ENCODE results near the gene TFDP1. TPM values are rescaled to one million over a fixed set of nuclear protein-coding genes. Genes with fewer than 3 reads are reported as not detected.

Gene TFDP1
- total RNA-seq, 1 experiment from 2014 or later, result 140 TPM

GRCh38 chr13:113586661-113587479, 2.3 kb downstream of the TFDP1 start:
- peaks cover 22% of the 10 kb centered on the region for H3K4me1 ChIP-seq
- H3K4me3 Mint-ChIP-seq (ENCODE audit: unreplicated experiment), result peak overlapping the region; percentile 76
- peaks cover 12% of the 10 kb centered on the region for H3K36me3 ChIP-seq (ENCODE audit: control insufficient read depth, insufficient read depth, low read length)
- H3K27ac Mint-ChIP-seq (ENCODE audit: unreplicated experiment), result no peak overlapping the region
- H3K36me3 Mint-ChIP-seq (ENCODE audit: insufficient read depth, unreplicated experiment), result peaks cover 60% of the 10 kb centered on the region
- no peak overlapping the region for H3K4me3 ChIP-seq (ENCODE audit: low read depth, low read length)
- no peak for TF ChIP-seq CTCF (IDR thresholded peaks at IDR 0.05; ENCODE audit: insufficient read depth in 1 of 2, low read depth in 1 of 2, low read length in 1 of 2, severe bottlenecking in 1 of 2, unreplicated experiment in 1 of 2)
- POLR2A ChIA-PET, result interaction anchor here (0.5 to 1.3 kb wide), 3 partner anchors 94 to 233 kb away, joined by 3 to 7 read pairs (median 6); no protein-coding TSS in a partner anchor
- CTCF ChIA-PET, result no interaction called here
- intact Hi-C loops (cut with micrococcal nuclease; ENCODE audit: unreplicated experiment), result no loop called here
- no peaks in the 10 kb centered on the region for H3K9me3 Mint-ChIP-seq (ENCODE audit: unreplicated experiment)
- peak in 1 of 2 experiments; percentile 30 for DNase-seq
- H3K4me1 Mint-ChIP-seq (ENCODE audit: low read depth, unreplicated experiment), result peaks cover 19% of the 10 kb centered on the region
- no TSS peak for BruUV-seq (replicated peaks)
- H3K27me3 ChIP-seq (replicated peaks; ENCODE audit: control insufficient read depth, insufficient read depth, low read length), result no peaks in the 10 kb centered on the region
- no peaks in the 10 kb centered on the region for H3K27me3 Mint-ChIP-seq (ENCODE audit: insufficient read depth, unreplicated experiment)
- H3K9me3 ChIP-seq, result no peaks in the 10 kb centered on the region

DNA sequence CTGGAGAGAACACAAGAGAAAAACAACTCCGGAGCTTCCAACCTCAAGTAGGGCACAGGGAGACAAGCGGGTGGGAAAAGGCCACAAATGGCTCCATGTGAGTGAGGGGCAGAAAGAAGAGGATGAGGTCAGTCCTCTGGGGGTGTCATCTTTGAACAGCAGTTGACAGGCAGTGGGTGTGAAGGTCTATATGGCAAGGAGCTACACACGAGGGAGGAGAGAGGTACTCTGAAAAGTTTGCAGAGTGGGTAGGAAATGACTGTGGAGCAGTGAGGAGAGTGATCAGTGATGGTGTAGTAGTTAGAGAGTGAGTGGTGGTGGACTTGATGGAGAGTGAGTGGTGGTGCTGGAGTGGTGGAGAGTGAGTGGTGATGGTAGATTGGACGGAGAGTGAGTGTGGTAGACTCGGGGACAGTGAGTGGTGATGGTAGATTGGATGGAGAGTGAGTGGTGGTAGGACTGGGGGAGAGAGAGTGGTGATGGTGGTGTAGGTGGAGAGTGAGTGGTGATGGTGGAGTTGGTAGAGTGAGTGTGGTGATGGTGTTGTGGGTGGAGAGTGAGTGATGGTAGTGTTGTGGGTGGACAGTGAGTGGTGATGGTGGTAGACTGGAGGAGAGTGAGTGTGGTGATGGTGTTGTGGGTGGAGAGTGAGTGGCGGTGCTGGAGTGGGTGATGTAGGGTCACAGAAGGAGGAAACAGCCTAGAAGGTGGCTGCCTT, 4.0 kb downstream of the TFDP1 start:
- peak in 1 of 2 experiments; percentile 19 for DNase-seq
- H3K36me3 ChIP-seq (ENCODE audit: control insufficient read depth, insufficient read depth, low read length), result peaks cover 17% of the 10 kb centered on the region
- H3K9me3 ChIP-seq, result no peaks in the 10 kb centered on the region
- H3K4me3 Mint-ChIP-seq (ENCODE audit: unreplicated experiment), result no peak overlapping the region
- intact Hi-C loops (cut with micrococcal nuclease; ENCODE audit: unreplicated experiment), result no loop called here
- H3K27me3 ChIP-seq (replicated peaks; ENCODE audit: control insufficient read depth, insufficient read depth, low read length), result no peaks in the 10 kb centered on the region
- H3K27me3 Mint-ChIP-seq (ENCODE audit: insufficient read depth, unreplicated experiment), result no peaks in the 10 kb centered on the region
- H3K36me3 Mint-ChIP-seq (ENCODE audit: insufficient read depth, unreplicated experiment), result peaks cover 66% of the 10 kb centered on the region
- peaks cover 13% of the 10 kb centered on the region for H3K4me1 Mint-ChIP-seq (ENCODE audit: low read depth, unreplicated experiment)
- BruUV-seq (replicated peaks), result no TSS peak
- H3K9me3 Mint-ChIP-seq (ENCODE audit: unreplicated experiment), result no peaks in the 10 kb centered on the region
- H3K4me3 ChIP-seq (ENCODE audit: low read depth, low read length), result no peak overlapping the region
- CTCF ChIA-PET, result no interaction called here
- H3K27ac Mint-ChIP-seq (ENCODE audit: unreplicated experiment), result no peak overlapping the region
- peaks cover 13% of the 10 kb centered on the region for H3K4me1 ChIP-seq
- POLR2A ChIA-PET, result no interaction called here
- no peak for TF ChIP-seq CTCF (IDR thresholded peaks at IDR 0.05; ENCODE audit: insufficient read depth in 1 of 2, low read depth in 1 of 2, low read length in 1 of 2, severe bottlenecking in 1 of 2, unreplicated experiment in 1 of 2)

DNA sequence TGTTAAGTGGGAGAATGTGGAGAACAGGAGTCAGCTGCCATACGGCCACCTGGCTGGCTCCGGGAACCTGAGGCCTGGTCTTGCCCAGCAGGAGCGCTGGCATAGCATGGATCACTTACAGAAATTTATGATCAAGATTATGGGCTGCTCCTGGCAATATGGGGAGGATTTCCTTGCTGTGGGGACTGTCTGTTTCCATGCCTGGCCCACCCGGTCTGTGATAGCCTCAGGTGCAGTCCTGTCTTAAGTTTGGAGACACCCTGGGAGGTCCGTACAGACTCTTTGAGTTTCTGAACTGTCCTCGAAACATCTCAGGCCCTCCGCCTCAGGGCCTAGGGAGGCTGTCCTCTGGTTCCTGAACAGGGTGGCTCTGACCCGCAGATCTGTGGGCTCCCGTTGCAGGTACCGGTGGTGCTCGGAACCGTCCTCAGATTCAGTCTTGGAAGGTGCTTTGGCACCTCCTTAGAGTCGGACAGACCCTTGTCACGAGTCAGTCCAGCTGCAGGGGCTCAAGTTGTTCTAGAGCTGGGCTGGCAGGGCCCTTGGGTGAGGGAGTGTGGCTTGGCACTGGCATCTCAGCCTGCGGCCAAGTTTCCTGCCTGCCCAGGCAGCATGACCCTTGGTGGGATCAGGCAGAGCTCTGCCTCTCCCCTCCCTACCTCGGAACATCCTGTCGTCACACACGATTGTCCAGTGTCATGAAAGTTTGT, 4.9 kb downstream of the TFDP1 start:
- Mint-ChIP-seq H3K27me3 (ENCODE audit: insufficient read depth, unreplicated experiment) (no peaks in the 10 kb centered on the region), H3K9me3 (ENCODE audit: unreplicated experiment) (no peaks in the 10 kb centered on the region), H3K4me1 (ENCODE audit: low read depth, unreplicated experiment) (peaks cover 7% of the 10 kb centered on the region), H3K27ac (ENCODE audit: unreplicated experiment) (no peak overlapping the region), H3K4me3 (ENCODE audit: unreplicated experiment) (no peak overlapping the region), H3K36me3 (ENCODE audit: insufficient read depth, unreplicated experiment) (peaks cover 62% of the 10 kb centered on the region)
- DNase-seq, result peak in 1 of 2 experiments; percentile 26
- peaks cover 17% of the 10 kb centered on the region for H3K36me3 ChIP-seq (ENCODE audit: control insufficient read depth, insufficient read depth, low read length)
- ChIA-PET POLR2A (no interaction called here), CTCF (no interaction called here)
- intact Hi-C loops (cut with micrococcal nuclease; ENCODE audit: unreplicated experiment), result no loop called here
- no peak overlapping the region for H3K4me3 ChIP-seq (ENCODE audit: low read depth, low read length)
- BruUV-seq (replicated peaks), result no TSS peak
- H3K9me3 ChIP-seq, result no peaks in the 10 kb centered on the region
- TF ChIP-seq CTCF (IDR thresholded peaks at IDR 0.05; ENCODE audit: insufficient read depth in 1 of 2, low read depth in 1 of 2, low read length in 1 of 2, severe bottlenecking in 1 of 2, unreplicated experiment in 1 of 2), result no peak
- peaks cover 13% of the 10 kb centered on the region for H3K4me1 ChIP-seq
- H3K27me3 ChIP-seq (replicated peaks; ENCODE audit: control insufficient read depth, insufficient read depth, low read length), result no peaks in the 10 kb centered on the region

Measured in Caco-2 (cell line).